ENCODE results near the gene HIPK4. TPM values are rescaled to one million over a fixed set of nuclear protein-coding genes. Genes with fewer than 3 reads are reported as not detected.

Gene HIPK4
- total RNA-seq, 1 donor from 2014 or later, result not detected

DNA sequence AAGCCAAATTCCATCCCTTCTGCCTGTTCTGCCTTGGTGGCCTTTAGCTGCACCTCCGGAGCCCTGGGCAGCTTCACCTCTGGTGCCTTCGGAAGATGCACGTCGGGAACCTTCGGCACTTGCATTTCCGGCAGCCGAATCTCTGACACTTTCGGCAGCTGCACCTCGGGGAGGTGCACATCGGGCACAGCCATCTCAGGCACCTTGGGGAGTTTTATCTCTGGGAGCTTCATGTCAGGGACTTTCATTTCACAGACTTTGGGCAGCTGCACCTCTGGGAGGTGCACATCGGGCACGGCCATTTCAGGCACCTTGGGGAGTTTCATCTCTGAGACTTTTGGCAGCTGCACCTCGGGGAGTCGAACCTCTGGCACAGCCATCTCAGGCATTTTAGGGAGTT is 6.0 kb upstream of the HIPK4 start:
- no peak overlapping the region for H3K4me3 ChIP-seq (ENCODE audit: low read depth, low read length)
- TF ChIP-seq, protein P1, sequence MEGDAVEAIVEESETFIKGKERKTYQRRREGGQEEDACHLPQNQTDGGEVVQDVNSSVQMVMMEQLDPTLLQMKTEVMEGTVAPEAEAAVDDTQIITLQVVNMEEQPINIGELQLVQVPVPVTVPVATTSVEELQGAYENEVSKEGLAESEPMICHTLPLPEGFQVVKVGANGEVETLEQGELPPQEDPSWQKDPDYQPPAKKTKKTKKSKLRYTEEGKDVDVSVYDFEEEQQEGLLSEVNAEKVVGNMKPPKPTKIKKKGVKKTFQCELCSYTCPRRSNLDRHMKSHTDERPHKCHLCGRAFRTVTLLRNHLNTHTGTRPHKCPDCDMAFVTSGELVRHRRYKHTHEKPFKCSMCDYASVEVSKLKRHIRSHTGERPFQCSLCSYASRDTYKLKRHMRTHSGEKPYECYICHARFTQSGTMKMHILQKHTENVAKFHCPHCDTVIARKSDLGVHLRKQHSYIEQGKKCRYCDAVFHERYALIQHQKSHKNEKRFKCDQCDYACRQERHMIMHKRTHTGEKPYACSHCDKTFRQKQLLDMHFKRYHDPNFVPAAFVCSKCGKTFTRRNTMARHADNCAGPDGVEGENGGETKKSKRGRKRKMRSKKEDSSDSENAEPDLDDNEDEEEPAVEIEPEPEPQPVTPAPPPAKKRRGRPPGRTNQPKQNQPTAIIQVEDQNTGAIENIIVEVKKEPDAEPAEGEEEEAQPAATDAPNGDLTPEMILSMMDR (IDR thresholded peaks at IDR 0.05; ENCODE audit: insufficient read depth, low read length, poor library complexity, severe bottlenecking), result no peak

DNA sequence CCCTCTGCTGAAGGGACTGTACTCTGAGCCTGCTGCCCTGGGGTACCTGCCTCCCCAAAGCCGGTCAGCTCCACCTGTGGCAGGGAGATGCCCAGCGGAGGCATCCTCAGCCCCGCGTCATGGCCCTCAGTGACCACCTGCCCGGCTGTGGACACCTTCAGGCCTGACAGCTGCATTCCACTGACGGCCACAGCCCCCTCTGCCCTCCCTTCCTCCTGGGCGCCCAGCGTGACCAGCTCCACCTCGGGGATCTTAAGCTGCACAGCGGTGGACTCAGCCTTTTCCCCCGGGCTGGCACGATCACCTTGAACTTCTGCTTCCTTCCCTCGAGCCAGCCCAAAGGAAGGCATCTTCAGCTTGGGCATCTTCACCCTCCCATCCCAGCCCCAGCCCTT is 4.8 kb upstream of the HIPK4 start:
- no peak for DNase-seq (ENCODE audit: low read depth)
- TF ChIP-seq, protein P1 (IDR thresholded peaks at IDR 0.05; ENCODE audit: insufficient read depth, low read length, poor library complexity, severe bottlenecking), result no peak
- Histone ChIP-seq H3K4me3 (ENCODE audit: low read depth, low read length) (no peak overlapping the region), H3K27me3 (ENCODE audit: control insufficient read depth, insufficient read depth, low read length) (peaks cover 20% of the 10 kb centered on the region), H3K36me3 (ENCODE audit: control insufficient read depth, insufficient read depth, low read length) (no peaks in the 10 kb centered on the region)

More for the DNA sequence above, 6.0 kb upstream of the HIPK4 start:
- no peak for DNase-seq (ENCODE audit: low read depth)
- Histone ChIP-seq H3K27me3 (ENCODE audit: control insufficient read depth, insufficient read depth, low read length) (peaks cover 20% of the 10 kb centered on the region), H3K36me3 (ENCODE audit: control insufficient read depth, insufficient read depth, low read length) (no peaks in the 10 kb centered on the region)

DNA sequence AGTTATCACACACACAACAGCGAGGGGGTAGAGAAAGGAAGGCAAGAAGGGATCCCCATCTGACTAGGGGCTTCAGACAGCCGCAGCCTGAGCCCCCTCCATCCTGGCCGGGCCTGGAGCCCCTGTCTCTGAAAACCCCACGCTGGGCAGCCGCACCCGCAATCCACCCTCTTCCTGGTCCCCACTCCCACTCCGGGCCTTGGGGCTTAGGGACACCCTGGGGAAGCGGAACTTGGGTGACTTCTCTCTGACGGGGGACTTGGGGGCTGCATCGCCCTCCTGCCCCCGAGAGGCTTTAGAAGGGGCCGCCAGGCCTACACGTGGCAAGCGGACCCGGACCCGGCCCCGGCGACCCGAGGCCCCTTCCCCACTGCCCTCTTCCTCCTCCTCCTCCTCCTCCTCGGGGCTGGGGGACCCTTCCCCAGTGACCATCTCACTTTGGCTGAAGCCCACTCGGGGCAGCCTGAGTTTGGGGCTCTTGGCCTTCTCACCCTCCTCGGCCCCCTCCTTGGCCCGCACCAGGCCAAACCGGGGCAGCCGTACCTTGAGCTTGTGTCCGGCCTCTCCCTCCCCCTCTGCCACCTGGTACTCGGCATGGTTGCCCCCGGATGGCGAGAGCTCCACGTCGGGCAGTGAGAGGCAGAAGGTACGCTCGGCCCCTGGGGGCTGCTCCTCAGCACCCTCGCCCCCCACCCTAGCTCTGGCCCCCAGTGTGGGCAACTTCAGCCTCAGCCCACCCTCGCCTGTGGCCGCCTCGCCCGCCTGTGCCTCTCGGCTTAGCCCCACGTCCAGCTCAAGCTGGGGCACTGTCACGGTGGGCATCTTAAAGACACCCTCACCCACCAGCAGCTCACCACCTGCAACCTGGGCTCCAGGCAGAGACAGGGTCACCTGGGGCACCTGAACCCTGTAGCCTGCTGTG is 4.2 kb upstream of the HIPK4 start:
- no peak for DNase-seq (ENCODE audit: low read depth)
- H3K27me3 ChIP-seq (ENCODE audit: control insufficient read depth, insufficient read depth, low read length), result peaks cover 20% of the 10 kb centered on the region
- TF ChIP-seq, protein P1 (IDR thresholded peaks at IDR 0.05; ENCODE audit: insufficient read depth, low read length, poor library complexity, severe bottlenecking), result no peak
- no peak overlapping the region for H3K4me3 ChIP-seq (ENCODE audit: low read depth, low read length)
- no peaks in the 10 kb centered on the region for H3K36me3 ChIP-seq (ENCODE audit: control insufficient read depth, insufficient read depth, low read length)

DNA sequence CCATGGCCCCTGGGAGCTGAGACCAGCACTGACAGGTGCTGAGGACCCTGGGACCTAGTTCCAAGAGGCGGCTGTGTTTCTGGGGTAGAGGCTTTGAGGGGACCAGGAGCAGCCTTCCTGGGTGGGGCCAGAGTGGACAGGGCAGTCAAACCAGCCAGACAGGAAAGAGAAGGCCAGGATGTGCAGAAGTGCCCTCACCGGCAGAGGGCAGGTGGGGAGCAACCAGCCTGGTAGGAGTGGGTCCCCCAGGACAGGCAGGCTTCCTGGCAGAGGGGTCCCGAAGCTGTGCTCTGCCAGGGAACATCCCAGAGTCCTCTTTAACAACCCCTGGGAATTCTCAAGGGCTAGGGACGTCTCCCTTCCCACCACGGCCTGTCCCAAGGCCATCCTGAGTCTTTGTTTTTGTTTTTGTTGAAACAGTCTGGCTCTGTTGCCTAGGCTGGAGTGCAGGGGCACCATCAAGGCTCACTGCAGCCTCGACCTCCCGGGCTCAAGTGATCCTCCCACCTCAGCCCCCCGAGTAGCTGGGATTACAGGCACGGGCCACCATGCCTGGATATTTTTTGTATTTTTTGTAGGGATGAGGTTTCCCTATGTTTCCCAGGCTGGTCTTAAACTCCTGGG is 3.0 kb upstream of the HIPK4 start:
- no peak for DNase-seq (ENCODE audit: low read depth)
- TF ChIP-seq, protein P1 (IDR thresholded peaks at IDR 0.05; ENCODE audit: insufficient read depth, low read length, poor library complexity, severe bottlenecking), result peak; percentile 28

DNA sequence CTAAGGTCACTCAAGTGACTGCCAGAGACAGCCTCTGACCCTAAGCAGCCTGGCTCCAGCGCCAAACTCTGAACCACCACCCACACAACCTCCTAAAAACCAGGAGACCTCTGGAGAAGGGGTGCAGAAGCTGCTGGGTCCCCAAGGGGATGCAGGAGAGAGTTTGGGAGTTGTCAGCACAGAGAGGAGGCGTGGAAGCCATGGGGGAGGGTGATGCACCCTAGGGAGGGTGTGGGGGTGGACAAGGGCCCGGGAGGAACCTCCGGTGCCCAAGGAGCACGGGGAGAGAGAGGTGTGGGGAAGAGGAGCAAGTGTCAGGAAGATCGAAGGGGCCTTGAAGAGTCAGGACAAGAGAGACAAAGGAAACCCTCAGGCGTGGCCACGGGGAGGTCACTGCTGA is 2.1 kb upstream of the HIPK4 start:
- no peak for DNase-seq (ENCODE audit: low read depth)
- Histone ChIP-seq H3K4me3 (ENCODE audit: low read depth, low read length) (no peak overlapping the region), H3K36me3 (ENCODE audit: control insufficient read depth, insufficient read depth, low read length) (no peaks in the 10 kb centered on the region), H3K27me3 (ENCODE audit: control insufficient read depth, insufficient read depth, low read length) (peaks cover 14% of the 10 kb centered on the region)
- TF ChIP-seq, protein P1 (IDR thresholded peaks at IDR 0.05; ENCODE audit: insufficient read depth, low read length, poor library complexity, severe bottlenecking), result no peak

More for the DNA sequence above, 3.0 kb upstream of the HIPK4 start:
- peaks cover 16% of the 10 kb centered on the region for H3K27me3 ChIP-seq (ENCODE audit: control insufficient read depth, insufficient read depth, low read length)
- H3K36me3 ChIP-seq (ENCODE audit: control insufficient read depth, insufficient read depth, low read length), result no peaks in the 10 kb centered on the region
- no peak overlapping the region for H3K4me3 ChIP-seq (ENCODE audit: low read depth, low read length)

Data from kidney epithelial cell (primary cell).